Neural cell (in vitro differentiated cells): ENCODE measurements around the gene NCBP3. TPM values are rescaled to one million over a fixed set of nuclear protein-coding genes. Genes with fewer than 3 reads are reported as not detected.

Experiments used
- H2AFZ ChIP-seq: fragments of 200-600, 300-800 bp; sonication (generic), shearing (Covaris generic); 2 replicates; pipeline ENCODE4 v1.6.0; 2014; ENCODE audit warnings: low read depth, mild to moderate bottlenecking, antibody characterized with exemption, low read length, moderate library complexity
- H3F3A ChIP-seq: fragments of 200-600 bp; shearing (Covaris generic); 2 replicates; pipeline ENCODE4 v1.6.1; 2016; ENCODE audit warnings: mild to moderate bottlenecking, moderate library complexity, mixed read lengths, antibody characterized with exemption, low read length; ENCODE audit not compliant: insufficient read depth, poor library complexity, severe bottlenecking
- H3K27ac ChIP-seq: fragments of 200-600, 300-800 bp; sonication (generic), shearing (Covaris generic); 2 replicates; pipeline ENCODE4 v1.5.1; 2014; ENCODE audit warnings: mild to moderate bottlenecking, low read length, moderate library complexity
- H3K27me3 ChIP-seq: fragments of 300-800, 200-600 bp; sonication (generic), shearing (Covaris generic); 2 replicates; pipeline ENCODE4 v1.6.0; 2014; ENCODE audit warnings: mild to moderate bottlenecking, low read depth, low read length, moderate library complexity; ENCODE audit not compliant: insufficient read depth
- H3K36me3 ChIP-seq: fragments of 300-800, 200-600 bp; sonication (generic), shearing (Covaris generic); 2 replicates; pipeline ENCODE4 v1.5.1; 2014; ENCODE audit warnings: mild to moderate bottlenecking, antibody characterized with exemption, low read length, moderate library complexity; ENCODE audit not compliant: insufficient read depth
- H3K4me2 ChIP-seq: fragments of 300-800, 200-600 bp; sonication (generic), shearing (Covaris generic); 2 replicates; pipeline ENCODE4 v1.6.0; 2014; ENCODE audit warnings: mild to moderate bottlenecking, low read length
- H3K4me3 ChIP-seq: fragments of 300-800, 200-600 bp; sonication (generic), shearing (Covaris generic); 2 replicates; pipeline ENCODE4 v1.5.1; 2014; ENCODE audit warnings: mild to moderate bottlenecking, low read length, moderate library complexity
- H3K79me2 ChIP-seq: fragments of 200-600 bp; shearing (Covaris generic); replicated peaks from 2 replicates; pipeline ENCODE4 v1.6.0; 2014; ENCODE audit warnings: mild to moderate bottlenecking, low read length, moderate library complexity; ENCODE audit not compliant: insufficient read depth
- H3K9ac ChIP-seq: fragments of 300-800, 200-600 bp; sonication (generic), shearing (Covaris generic); 2 replicates; pipeline ENCODE4 v1.6.1; 2016; ENCODE audit warnings: mild to moderate bottlenecking, low read length, mixed read lengths
- H3K9me2 ChIP-seq: fragments of 200-600 bp; shearing (Covaris generic); 2 replicates; pipeline ENCODE4 v1.6.1; 2016; ENCODE audit warnings: mild to moderate bottlenecking, low read length, mixed read lengths; ENCODE audit not compliant: insufficient read depth
- H3K9me3 ChIP-seq: fragments of 200-600, 300-800 bp; sonication (generic), shearing (Covaris generic); 2 replicates; pipeline ENCODE4 v1.6.1; 2016; ENCODE audit warnings: mild to moderate bottlenecking, mixed run types, low read length, moderate library complexity, mixed read lengths
- H4K20me1 ChIP-seq: fragments of 200-600 bp; shearing (Covaris generic); 2 replicates; pipeline ENCODE4 v1.6.1; 2016; ENCODE audit warnings: mild to moderate bottlenecking, mixed run types; ENCODE audit not compliant: insufficient read depth
- EP300 ChIP-seq: fragments of 450-650 bp; conservative IDR thresholded peaks from 2 replicates; pipeline ENCODE4 v1.6.1; 2014; ENCODE audit warnings: antibody characterized with exemption, mild to moderate bottlenecking, moderate library complexity; ENCODE audit not compliant: poor library complexity, severe bottlenecking
- EZH2 ChIP-seq: fragments of 200-600, 300-800 bp; shearing (Covaris generic), sonication (generic); IDR thresholded peaks from 2 replicates; pipeline ENCODE4 v1.6.1; 2014; ENCODE audit warnings: antibody characterized with exemption, low read length, borderline replicate concordance, mild to moderate bottlenecking; ENCODE audit not compliant: insufficient read depth, poor library complexity, severe bottlenecking
- MXI1 ChIP-seq: fragments of 450-650 bp; conservative IDR thresholded peaks from 2 replicates; pipeline ENCODE4 v1.6.1; 2014; ENCODE audit warnings: antibody characterized with exemption, mild to moderate bottlenecking; ENCODE audit not compliant: poor library complexity, severe bottlenecking
- POLR2AphosphoS5 ChIP-seq: IDR thresholded peaks from 2 replicates; pipeline ENCODE4 v1.6.1; 2012
- RAD21 ChIP-seq: fragments of 450-650 bp; conservative IDR thresholded peaks from 2 replicates; pipeline ENCODE4 v1.6.1; 2014; ENCODE audit warnings: antibody characterized with exemption, mild to moderate bottlenecking, moderate library complexity
- SMC3 ChIP-seq: fragments of 450-650 bp; conservative IDR thresholded peaks from 2 replicates; pipeline ENCODE4 v1.6.1; 2014; ENCODE audit warnings: antibody characterized with exemption, mild to moderate bottlenecking, moderate library complexity; ENCODE audit not compliant: poor library complexity
- TAF1 ChIP-seq: IDR thresholded peaks from 2 replicates; pipeline ENCODE4 v1.6.1; 2012; ENCODE audit warnings: low read depth
- polyA plus RNA-seq: library from polyadenylated mRNA; depleted of rRNA; stranded (reverse); fragments of >200 nt; gene quantifications from 2 replicates; pipeline ENCODE4 v1.2.3, GENCODE V29; 2014
- TF ChIP-seq, protein P1 (sequence below): IDR thresholded peaks from 2 replicates; pipeline ENCODE4 v1.6.1; 2012; ENCODE audit warnings: borderline replicate concordance
- TF ChIP-seq, protein P2 (sequence below): fragments of 450-650 bp; IDR thresholded peaks from 2 replicates; pipeline ENCODE4 v1.5.1; 2014; ENCODE audit warnings: antibody characterized with exemption, mild to moderate bottlenecking, moderate library complexity; ENCODE audit not compliant: poor library complexity, severe bottlenecking

Gene NCBP3
- polyA plus RNA-seq, 1 donor from 2014 or later: 132 TPM

GRCh38 chr17:3761918-3762380 is 84.1 kb downstream of the NCBP3 start:
- no peaks in the 10 kb centered on the region for H3F3A ChIP-seq
- no peak overlapping the region for H3K4me2 ChIP-seq
- H3K9ac ChIP-seq: no peak overlapping the region
- H3K9me3 ChIP-seq: no peaks in the 10 kb centered on the region
- no peaks in the 10 kb centered on the region for H4K20me1 ChIP-seq
- H3K27me3 ChIP-seq: no peaks in the 10 kb centered on the region
- no peak overlapping the region for H2AFZ ChIP-seq
- H3K4me3 ChIP-seq: no peak overlapping the region
- H3K27ac ChIP-seq: no peak overlapping the region
- H3K79me2 ChIP-seq: no peaks in the 10 kb centered on the region
- no peaks in the 10 kb centered on the region for H3K36me3 ChIP-seq
- H3K9me2 ChIP-seq: no peaks in the 10 kb centered on the region
- TF ChIP-seq TAF1 (no peak), MXI1 (no peak), POLR2AphosphoS5 (no peak), EZH2 (no peak), RAD21 (no peak), EP300 (no peak), SMC3 (no peak)
- TF ChIP-seq, protein P1, sequence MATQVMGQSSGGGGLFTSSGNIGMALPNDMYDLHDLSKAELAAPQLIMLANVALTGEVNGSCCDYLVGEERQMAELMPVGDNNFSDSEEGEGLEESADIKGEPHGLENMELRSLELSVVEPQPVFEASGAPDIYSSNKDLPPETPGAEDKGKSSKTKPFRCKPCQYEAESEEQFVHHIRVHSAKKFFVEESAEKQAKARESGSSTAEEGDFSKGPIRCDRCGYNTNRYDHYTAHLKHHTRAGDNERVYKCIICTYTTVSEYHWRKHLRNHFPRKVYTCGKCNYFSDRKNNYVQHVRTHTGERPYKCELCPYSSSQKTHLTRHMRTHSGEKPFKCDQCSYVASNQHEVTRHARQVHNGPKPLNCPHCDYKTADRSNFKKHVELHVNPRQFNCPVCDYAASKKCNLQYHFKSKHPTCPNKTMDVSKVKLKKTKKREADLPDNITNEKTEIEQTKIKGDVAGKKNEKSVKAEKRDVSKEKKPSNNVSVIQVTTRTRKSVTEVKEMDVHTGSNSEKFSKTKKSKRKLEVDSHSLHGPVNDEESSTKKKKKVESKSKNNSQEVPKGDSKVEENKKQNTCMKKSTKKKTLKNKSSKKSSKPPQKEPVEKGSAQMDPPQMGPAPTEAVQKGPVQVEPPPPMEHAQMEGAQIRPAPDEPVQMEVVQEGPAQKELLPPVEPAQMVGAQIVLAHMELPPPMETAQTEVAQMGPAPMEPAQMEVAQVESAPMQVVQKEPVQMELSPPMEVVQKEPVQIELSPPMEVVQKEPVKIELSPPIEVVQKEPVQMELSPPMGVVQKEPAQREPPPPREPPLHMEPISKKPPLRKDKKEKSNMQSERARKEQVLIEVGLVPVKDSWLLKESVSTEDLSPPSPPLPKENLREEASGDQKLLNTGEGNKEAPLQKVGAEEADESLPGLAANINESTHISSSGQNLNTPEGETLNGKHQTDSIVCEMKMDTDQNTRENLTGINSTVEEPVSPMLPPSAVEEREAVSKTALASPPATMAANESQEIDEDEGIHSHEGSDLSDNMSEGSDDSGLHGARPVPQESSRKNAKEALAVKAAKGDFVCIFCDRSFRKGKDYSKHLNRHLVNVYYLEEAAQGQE: no peak
- TF ChIP-seq, protein P2, sequence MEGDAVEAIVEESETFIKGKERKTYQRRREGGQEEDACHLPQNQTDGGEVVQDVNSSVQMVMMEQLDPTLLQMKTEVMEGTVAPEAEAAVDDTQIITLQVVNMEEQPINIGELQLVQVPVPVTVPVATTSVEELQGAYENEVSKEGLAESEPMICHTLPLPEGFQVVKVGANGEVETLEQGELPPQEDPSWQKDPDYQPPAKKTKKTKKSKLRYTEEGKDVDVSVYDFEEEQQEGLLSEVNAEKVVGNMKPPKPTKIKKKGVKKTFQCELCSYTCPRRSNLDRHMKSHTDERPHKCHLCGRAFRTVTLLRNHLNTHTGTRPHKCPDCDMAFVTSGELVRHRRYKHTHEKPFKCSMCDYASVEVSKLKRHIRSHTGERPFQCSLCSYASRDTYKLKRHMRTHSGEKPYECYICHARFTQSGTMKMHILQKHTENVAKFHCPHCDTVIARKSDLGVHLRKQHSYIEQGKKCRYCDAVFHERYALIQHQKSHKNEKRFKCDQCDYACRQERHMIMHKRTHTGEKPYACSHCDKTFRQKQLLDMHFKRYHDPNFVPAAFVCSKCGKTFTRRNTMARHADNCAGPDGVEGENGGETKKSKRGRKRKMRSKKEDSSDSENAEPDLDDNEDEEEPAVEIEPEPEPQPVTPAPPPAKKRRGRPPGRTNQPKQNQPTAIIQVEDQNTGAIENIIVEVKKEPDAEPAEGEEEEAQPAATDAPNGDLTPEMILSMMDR: no peak

DNA sequence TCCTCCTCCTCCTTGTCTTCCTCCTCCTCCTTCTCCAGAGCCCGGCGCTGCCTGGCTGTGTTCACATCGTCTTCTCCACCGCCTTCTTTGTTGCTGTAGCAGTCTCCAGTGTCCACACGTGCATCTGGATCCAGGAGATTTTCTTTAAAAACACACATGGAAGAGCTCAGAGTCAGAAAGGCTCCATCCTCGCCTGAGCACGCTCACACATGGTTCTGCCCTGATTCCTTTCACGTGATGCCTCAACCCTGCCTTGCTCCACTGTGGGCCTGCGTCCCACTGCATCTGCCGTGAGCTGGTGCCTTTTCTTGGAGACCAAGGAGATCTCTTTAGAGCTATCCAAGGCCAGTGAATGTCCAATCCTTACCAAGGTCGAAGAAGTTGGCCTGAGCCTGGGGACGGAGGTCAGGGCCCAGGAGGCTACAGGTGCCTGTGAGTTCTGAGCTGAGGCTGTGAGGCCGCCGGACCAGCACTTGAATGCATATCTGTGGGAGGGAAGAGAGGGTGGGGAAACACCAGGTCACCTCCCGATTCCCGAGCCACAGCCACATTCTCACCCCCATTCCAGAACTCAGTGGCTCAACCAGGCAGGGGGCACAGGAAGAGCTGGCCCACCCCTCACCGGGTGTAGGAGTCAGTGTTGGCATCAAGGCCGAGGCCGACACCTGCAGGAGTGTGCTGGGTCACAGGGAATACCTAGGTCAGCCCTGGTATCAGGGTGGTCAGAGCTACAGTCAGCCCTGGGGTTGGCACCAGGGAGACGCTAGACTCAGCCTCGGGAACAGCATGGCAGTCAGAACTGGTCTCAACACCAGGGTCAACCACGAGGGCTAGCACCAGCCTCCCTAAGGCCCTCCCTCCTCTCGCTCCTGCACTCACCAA is 84.8 kb downstream of the NCBP3 start:
- Histone ChIP-seq H3K9me3 (no peaks in the 10 kb centered on the region), H3K27ac (no peak overlapping the region), H3K4me2 (no peak overlapping the region), H3K9me2 (no peaks in the 10 kb centered on the region), H3K36me3 (no peaks in the 10 kb centered on the region), H3K79me2 (no peaks in the 10 kb centered on the region), H3F3A (no peaks in the 10 kb centered on the region), H2AFZ (no peak overlapping the region), H3K4me3 (no peak overlapping the region), H3K27me3 (no peaks in the 10 kb centered on the region), H3K9ac (no peak overlapping the region), H4K20me1 (no peaks in the 10 kb centered on the region)
- TF ChIP-seq EZH2: no peak
- TF ChIP-seq POLR2AphosphoS5: no peak
- no peak for TF ChIP-seq SMC3
- no peak for TF ChIP-seq RAD21
- no peak for TF ChIP-seq MXI1
- no peak for TF ChIP-seq EP300
- TF ChIP-seq, protein P1: no peak
- no peak for TF ChIP-seq TAF1
- TF ChIP-seq, protein P2: no peak
